ENCODE measurements around the gene ACYP1.

ACYP1 gene

DNA sequence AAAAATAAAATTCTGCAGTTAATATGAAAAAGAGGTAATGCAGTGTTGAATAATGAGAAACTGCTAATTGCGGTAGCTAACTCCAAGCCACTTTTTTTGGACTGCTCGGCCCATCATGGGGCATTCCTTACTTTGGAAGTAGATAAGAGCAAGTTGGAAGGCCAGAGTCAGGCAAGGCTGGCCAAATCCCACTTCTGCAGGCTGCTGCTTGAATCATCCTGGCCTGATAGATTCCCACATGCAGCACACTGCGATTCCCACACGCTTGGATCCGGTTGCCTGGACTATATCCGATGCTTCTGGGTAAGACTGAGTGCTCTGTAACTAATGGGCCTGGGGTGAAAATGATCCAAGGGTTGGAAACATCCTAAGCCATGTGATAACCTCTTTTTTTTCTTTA lies 50.5 kb downstream of the ACYP1 start:
- TF ChIP-seq, protein P1, sequence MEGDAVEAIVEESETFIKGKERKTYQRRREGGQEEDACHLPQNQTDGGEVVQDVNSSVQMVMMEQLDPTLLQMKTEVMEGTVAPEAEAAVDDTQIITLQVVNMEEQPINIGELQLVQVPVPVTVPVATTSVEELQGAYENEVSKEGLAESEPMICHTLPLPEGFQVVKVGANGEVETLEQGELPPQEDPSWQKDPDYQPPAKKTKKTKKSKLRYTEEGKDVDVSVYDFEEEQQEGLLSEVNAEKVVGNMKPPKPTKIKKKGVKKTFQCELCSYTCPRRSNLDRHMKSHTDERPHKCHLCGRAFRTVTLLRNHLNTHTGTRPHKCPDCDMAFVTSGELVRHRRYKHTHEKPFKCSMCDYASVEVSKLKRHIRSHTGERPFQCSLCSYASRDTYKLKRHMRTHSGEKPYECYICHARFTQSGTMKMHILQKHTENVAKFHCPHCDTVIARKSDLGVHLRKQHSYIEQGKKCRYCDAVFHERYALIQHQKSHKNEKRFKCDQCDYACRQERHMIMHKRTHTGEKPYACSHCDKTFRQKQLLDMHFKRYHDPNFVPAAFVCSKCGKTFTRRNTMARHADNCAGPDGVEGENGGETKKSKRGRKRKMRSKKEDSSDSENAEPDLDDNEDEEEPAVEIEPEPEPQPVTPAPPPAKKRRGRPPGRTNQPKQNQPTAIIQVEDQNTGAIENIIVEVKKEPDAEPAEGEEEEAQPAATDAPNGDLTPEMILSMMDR (IDR thresholded peaks at IDR 0.05; ENCODE audit: low read depth, low read length, poor library complexity, severe bottlenecking): no peak
- TF ChIP-seq EZH2phosphoT487 (IDR thresholded peaks at IDR 0.05; ENCODE audit: borderline replicate concordance, low read length): no peak
- Histone ChIP-seq H3F3A (ENCODE audit: control insufficient read depth, insufficient read depth) (0 out of 2 replicates have a peak, but pooled peaks cover 9% of the 10 kb centered on the region), H3K36me3 (ENCODE audit: control insufficient read depth, low read length) (peaks cover 76% of the 10 kb centered on the region), H3K79me2 (ENCODE audit: control insufficient read depth, low read length) (no peaks in the 10 kb centered on the region), H3K9me2 (replicated peaks; ENCODE audit: control insufficient read depth, low read length) (no peaks in the 10 kb centered on the region), H3K27ac (ENCODE audit: low read depth, low read length) (no peak overlapping the region), H3K4me2 (ENCODE audit: low read length) (no peak overlapping the region), H3K27me3 (ENCODE audit: control insufficient read depth, low read length) (no peaks in the 10 kb centered on the region), H3K4me1 (ENCODE audit: control insufficient read depth, low read length) (no peaks in the 10 kb centered on the region), H3K4me3 (ENCODE audit: low read length) (no peak overlapping the region), H3K9me3 (ENCODE audit: control insufficient read depth, insufficient read depth, low read length) (no peaks in the 10 kb centered on the region), H4K20me1 (ENCODE audit: control insufficient read depth, insufficient read depth, low read depth, low read length) (no peaks in the 10 kb centered on the region)

DNA sequence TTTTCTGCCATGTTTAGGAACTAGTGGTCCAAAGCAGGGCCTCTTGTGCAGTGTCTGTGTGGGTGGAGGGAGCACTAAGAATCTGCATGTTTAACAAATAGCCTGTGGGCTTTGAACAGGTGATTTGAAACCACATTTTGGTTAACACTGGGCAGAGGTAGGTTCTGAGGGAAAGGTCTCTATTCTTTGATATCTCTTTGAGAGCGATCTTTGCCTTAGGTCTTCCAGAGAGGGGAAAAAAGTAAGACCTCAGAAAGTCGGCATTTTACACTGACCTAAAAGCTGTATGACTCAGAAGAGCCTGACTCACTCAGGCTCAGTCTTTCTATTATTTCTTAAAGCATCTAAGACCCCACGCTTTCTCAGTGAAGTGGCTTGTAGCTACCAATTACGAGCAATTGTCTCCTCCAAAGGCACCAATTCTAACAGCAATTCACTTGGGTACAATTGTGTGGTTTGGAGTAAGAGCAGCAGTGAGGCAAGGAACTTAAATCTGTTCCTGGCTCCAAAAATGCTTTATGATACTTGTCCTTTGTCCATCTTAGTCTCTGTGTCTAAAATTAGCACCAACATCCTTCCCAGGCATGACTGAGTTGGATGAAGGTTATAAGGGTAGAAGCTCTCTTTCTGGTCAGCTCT lies 52.3 kb downstream of the ACYP1 start:
- H3K4me1 ChIP-seq (ENCODE audit: control insufficient read depth, low read length): no peaks in the 10 kb centered on the region
- 0 out of 2 replicates have a peak, but pooled peaks cover 9% of the 10 kb centered on the region for H3F3A ChIP-seq (ENCODE audit: control insufficient read depth, insufficient read depth)
- H3K4me2 ChIP-seq (ENCODE audit: low read length): no peak overlapping the region
- TF ChIP-seq, protein P1 (IDR thresholded peaks at IDR 0.05; ENCODE audit: low read depth, low read length, poor library complexity, severe bottlenecking): no peak
- TF ChIP-seq EZH2phosphoT487 (IDR thresholded peaks at IDR 0.05; ENCODE audit: borderline replicate concordance, low read length): no peak
- no peaks in the 10 kb centered on the region for H3K79me2 ChIP-seq (ENCODE audit: control insufficient read depth, low read length)
- no peaks in the 10 kb centered on the region for H3K9me2 ChIP-seq (replicated peaks; ENCODE audit: control insufficient read depth, low read length)
- no peaks in the 10 kb centered on the region for H3K9me3 ChIP-seq (ENCODE audit: control insufficient read depth, insufficient read depth, low read length)
- no peaks in the 10 kb centered on the region for H3K27me3 ChIP-seq (ENCODE audit: control insufficient read depth, low read length)
- peaks cover 85% of the 10 kb centered on the region for H3K36me3 ChIP-seq (ENCODE audit: control insufficient read depth, low read length)
- H4K20me1 ChIP-seq (ENCODE audit: control insufficient read depth, insufficient read depth, low read depth, low read length): no peaks in the 10 kb centered on the region
- H3K27ac ChIP-seq (ENCODE audit: low read depth, low read length): no peak overlapping the region
- H3K4me3 ChIP-seq (ENCODE audit: low read length): no peak overlapping the region

DNA sequence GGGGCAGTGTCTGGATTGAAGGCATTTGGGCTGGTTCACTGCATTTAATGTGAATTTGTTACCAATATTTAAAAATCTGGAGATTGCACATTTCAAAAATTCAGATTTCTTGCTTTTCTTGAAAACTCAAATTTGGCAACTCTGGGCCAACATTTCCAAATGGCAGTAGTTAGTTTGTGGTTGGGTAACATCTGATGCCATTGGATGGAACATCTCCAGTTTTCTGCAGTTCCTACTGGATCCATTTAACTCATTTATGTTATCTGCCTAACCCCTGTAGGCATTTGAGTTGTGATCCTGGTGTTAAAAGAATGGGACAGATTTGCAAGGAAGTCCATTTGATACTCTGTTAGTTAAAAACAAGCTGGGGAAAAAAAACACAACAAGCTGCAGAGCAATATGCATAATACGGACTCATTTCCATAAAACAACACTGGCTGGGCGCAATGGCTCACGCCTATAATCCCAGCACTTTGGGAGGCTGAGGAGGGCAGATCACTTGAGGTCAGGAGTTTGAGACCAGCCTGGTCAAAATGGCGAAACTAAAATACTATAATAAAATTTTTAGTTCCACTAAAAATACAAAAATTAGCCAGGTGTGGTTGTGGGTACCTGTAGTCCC lies 53.2 kb downstream of the ACYP1 start:
- no peaks in the 10 kb centered on the region for H3K79me2 ChIP-seq (ENCODE audit: control insufficient read depth, low read length)
- H3K4me2 ChIP-seq (ENCODE audit: low read length): no peak overlapping the region
- H3K9me2 ChIP-seq (replicated peaks; ENCODE audit: control insufficient read depth, low read length): no peaks in the 10 kb centered on the region
- no peaks in the 10 kb centered on the region for H4K20me1 ChIP-seq (ENCODE audit: control insufficient read depth, insufficient read depth, low read depth, low read length)
- no peak overlapping the region for H3K27ac ChIP-seq (ENCODE audit: low read depth, low read length)
- TF ChIP-seq EZH2phosphoT487 (IDR thresholded peaks at IDR 0.05; ENCODE audit: borderline replicate concordance, low read length): no peak
- TF ChIP-seq, protein P1 (IDR thresholded peaks at IDR 0.05; ENCODE audit: low read depth, low read length, poor library complexity, severe bottlenecking): no peak
- H3K4me3 ChIP-seq (ENCODE audit: low read length): no peak overlapping the region
- peaks cover 85% of the 10 kb centered on the region for H3K36me3 ChIP-seq (ENCODE audit: control insufficient read depth, low read length)
- 0 out of 2 replicates have a peak, but pooled peaks cover 9% of the 10 kb centered on the region for H3F3A ChIP-seq (ENCODE audit: control insufficient read depth, insufficient read depth)
- H3K9me3 ChIP-seq (ENCODE audit: control insufficient read depth, insufficient read depth, low read length): no peaks in the 10 kb centered on the region
- H3K27me3 ChIP-seq (ENCODE audit: control insufficient read depth, low read length): no peaks in the 10 kb centered on the region
- no peaks in the 10 kb centered on the region for H3K4me1 ChIP-seq (ENCODE audit: control insufficient read depth, low read length)
